Fibroblast of skin of scalp (primary cell): ENCODE measurements around the gene NXPE3.
A peak's percentile ranks its signal among the peaks of the same experiment; 100 is the strongest.

Experiments
- DNase-seq: peaks from one replicate; pipeline ENCODE4 v3.0.0-alpha.2; 2013

Gene NXPE3

GRCh38 chr3:101829437-101829830, 50.4 kb downstream of the NXPE3 start:
- no peak for DNase-seq

GRCh38 chr3:101829874-101830273, 50.9 kb downstream of the NXPE3 start:
- no peak for DNase-seq

GRCh38 chr3:101833446-101833974, 54.5 kb downstream of the NXPE3 start:
- DNase-seq: no peak

- DNase-seq: no peak
These were observed 56.7 kb downstream of the NXPE3 start for GRCh38 chr3:101835676-101836075.

GRCh38 chr3:101836160-101836559, 57.1 kb downstream of the NXPE3 start:
- DNase-seq: no peak

GRCh38 chr3:101836652-101837598, 57.9 kb downstream of the NXPE3 start:
- peak; percentile 54 for DNase-seq

GRCh38 chr3:101838691-101839090, 59.7 kb downstream of the NXPE3 start:
- peak; percentile 19 for DNase-seq

GRCh38 chr3:101840066-101840465, 61.1 kb downstream of the NXPE3 start:
- no peak for DNase-seq

GRCh38 chr3:101842245-101842934, 63.4 kb downstream of the NXPE3 start:
- peak; percentile 86 for DNase-seq

- no peak for DNase-seq
These were observed 63.9 kb downstream of the NXPE3 start for GRCh38 chr3:101842935-101843330.

GRCh38 chr3:101845425-101845824, 66.4 kb downstream of the NXPE3 start:
- no peak for DNase-seq

GRCh38 chr3:101846709-101847108, 67.7 kb downstream of the NXPE3 start:
- no peak for DNase-seq

- no peak for DNase-seq
These were observed 68.3 kb downstream of the NXPE3 start for GRCh38 chr3:101847328-101847727.

- no peak for DNase-seq
These were observed 69.3 kb downstream of the NXPE3 start for GRCh38 chr3:101848326-101848725.

GRCh38 chr3:101848754-101849713, 70.0 kb downstream of the NXPE3 start, which contains the start of gene NFKBIZ:
Gene NFKBIZ (plus strand): TSS chr3:101849514. CDS start chr3:101849629, 115 bp downstream.
- peak; percentile 95 for DNase-seq

GRCh38 chr3:101849714-101850245, 70.8 kb downstream of the NXPE3 start:
- no peak for DNase-seq

- peak; percentile 89 for DNase-seq
These were observed 71.4 kb downstream of the NXPE3 start for GRCh38 chr3:101850246-101851051.

GRCh38 chr3:101851072-101851770, 72.2 kb downstream of the NXPE3 start:
- DNase-seq: no peak

- no peak for DNase-seq
These were observed 73.1 kb downstream of the NXPE3 start for GRCh38 chr3:101851850-101852714.
